Neural crest cell (in vitro differentiated cells): ENCODE results near the gene COL9A2. TPM values are rescaled to one million over a fixed set of nuclear protein-coding genes. Genes with fewer than 3 reads are reported as not detected.

Experiments used
- DNase-seq: peaks from one replicate; pipeline ENCODE4 v3.0.0; 2021; ENCODE audit warnings: low read depth, mixed read lengths, low spot score
- H3K27ac Mint-ChIP-seq: one replicate; pipeline ENCODE4 v1.8.0; 2021; ENCODE audit warnings: mild to moderate bottlenecking, mixed read lengths; ENCODE audit not compliant: unreplicated experiment
- H3K27me3 Mint-ChIP-seq: 2 replicates; pipeline ENCODE4 v1.8.0; 2021; ENCODE audit warnings: low read depth, mild to moderate bottlenecking, mixed read lengths
- H3K36me3 Mint-ChIP-seq: 2 replicates; pipeline ENCODE4 v1.8.0; 2021; ENCODE audit warnings: low read depth, mild to moderate bottlenecking, mixed read lengths
- H3K4me1 Mint-ChIP-seq: 2 replicates; pipeline ENCODE4 v1.8.0; 2021; ENCODE audit warnings: mixed read lengths
- H3K4me3 Mint-ChIP-seq: one replicate; pipeline ENCODE4 v1.8.0; 2021; ENCODE audit warnings: mild to moderate bottlenecking, mixed read lengths
- H3K9me3 Mint-ChIP-seq: 2 replicates; pipeline ENCODE4 v1.8.0; 2021; ENCODE audit warnings: mixed read lengths
- total RNA-seq: library from RNA; stranded (reverse); gene quantifications from 2 replicates; pipeline ENCODE4 v1.2.1, GENCODE V29; 2021
- TF ChIP-seq, protein P1 (sequence below): fragments of 200-600 bp; sonication (generic); conservative IDR thresholded peaks from 2 replicates; pipeline ENCODE4 v1.5.0; 2021; ENCODE audit warnings: antibody characterized with exemption, mild to moderate bottlenecking

COL9A2 gene
- total RNA-seq, 1 donor from 2014 or later, result 9.0 TPM

DNA sequence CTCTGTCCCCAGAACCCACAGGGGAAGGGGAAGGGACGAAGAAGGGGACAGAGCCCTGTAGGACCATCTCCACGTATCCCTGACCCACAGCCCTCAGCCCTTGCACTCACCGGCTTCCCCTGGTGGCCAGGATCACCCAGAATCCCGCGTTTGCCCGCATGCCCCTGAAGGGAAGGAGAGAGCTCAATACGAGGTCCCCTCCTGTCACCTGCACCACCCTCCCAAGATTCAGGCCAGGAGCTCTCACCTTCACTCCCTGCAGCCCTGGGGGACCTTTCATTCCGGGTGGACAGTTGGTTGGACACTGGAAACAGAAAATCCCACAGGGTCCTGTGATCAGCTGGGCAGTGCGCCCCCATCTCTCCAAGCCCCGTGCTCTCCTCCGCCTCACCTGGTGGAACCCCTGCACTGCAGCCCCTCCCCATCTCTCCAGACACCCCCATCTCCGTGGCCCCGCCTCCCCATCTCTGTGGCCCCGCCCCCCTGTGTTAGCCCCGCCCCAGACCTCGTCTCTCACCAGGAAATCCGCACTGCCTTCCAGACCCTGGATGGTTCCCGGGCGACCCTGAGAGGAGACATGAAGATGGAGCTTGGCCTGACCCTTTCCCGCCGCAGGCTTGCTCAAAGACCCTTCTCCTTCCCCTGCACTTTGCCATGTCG, 6.0 kb downstream of the COL9A2 start:
- Mint-ChIP-seq H3K27me3 (peaks cover 17% of the 10 kb centered on the region), H3K4me3 (no peak overlapping the region), H3K36me3 (no peaks in the 10 kb centered on the region), H3K9me3 (no peaks in the 10 kb centered on the region), H3K4me1 (peaks cover 24% of the 10 kb centered on the region), H3K27ac (no peak overlapping the region)
- DNase-seq, result no peak
- TF ChIP-seq, protein P1, sequence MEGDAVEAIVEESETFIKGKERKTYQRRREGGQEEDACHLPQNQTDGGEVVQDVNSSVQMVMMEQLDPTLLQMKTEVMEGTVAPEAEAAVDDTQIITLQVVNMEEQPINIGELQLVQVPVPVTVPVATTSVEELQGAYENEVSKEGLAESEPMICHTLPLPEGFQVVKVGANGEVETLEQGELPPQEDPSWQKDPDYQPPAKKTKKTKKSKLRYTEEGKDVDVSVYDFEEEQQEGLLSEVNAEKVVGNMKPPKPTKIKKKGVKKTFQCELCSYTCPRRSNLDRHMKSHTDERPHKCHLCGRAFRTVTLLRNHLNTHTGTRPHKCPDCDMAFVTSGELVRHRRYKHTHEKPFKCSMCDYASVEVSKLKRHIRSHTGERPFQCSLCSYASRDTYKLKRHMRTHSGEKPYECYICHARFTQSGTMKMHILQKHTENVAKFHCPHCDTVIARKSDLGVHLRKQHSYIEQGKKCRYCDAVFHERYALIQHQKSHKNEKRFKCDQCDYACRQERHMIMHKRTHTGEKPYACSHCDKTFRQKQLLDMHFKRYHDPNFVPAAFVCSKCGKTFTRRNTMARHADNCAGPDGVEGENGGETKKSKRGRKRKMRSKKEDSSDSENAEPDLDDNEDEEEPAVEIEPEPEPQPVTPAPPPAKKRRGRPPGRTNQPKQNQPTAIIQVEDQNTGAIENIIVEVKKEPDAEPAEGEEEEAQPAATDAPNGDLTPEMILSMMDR, result no peak

DNA sequence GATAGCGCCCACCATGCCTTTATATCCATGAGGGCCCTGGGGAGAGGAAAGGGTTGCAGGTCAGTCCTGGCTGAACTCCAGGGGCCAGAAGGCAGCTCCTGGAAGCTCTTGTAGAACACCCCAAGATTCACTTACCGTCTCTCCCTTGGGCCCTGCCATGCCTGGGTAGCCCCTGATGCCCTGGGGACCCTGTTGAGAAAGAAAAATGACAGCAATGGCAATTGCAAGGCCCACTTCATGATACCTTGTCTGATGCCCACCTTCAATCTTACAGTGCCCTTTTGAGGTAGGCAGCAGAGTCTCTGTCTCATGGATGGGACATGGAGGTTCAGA, 7.0 kb downstream of the COL9A2 start:
- peaks cover 16% of the 10 kb centered on the region for H3K4me1 Mint-ChIP-seq
- TF ChIP-seq, protein P1, result no peak
- no peak for DNase-seq
- H3K9me3 Mint-ChIP-seq, result no peaks in the 10 kb centered on the region
- no peaks in the 10 kb centered on the region for H3K36me3 Mint-ChIP-seq
- no peak overlapping the region for H3K4me3 Mint-ChIP-seq
- no peak overlapping the region for H3K27ac Mint-ChIP-seq
- peaks cover 7% of the 10 kb centered on the region for H3K27me3 Mint-ChIP-seq

DNA sequence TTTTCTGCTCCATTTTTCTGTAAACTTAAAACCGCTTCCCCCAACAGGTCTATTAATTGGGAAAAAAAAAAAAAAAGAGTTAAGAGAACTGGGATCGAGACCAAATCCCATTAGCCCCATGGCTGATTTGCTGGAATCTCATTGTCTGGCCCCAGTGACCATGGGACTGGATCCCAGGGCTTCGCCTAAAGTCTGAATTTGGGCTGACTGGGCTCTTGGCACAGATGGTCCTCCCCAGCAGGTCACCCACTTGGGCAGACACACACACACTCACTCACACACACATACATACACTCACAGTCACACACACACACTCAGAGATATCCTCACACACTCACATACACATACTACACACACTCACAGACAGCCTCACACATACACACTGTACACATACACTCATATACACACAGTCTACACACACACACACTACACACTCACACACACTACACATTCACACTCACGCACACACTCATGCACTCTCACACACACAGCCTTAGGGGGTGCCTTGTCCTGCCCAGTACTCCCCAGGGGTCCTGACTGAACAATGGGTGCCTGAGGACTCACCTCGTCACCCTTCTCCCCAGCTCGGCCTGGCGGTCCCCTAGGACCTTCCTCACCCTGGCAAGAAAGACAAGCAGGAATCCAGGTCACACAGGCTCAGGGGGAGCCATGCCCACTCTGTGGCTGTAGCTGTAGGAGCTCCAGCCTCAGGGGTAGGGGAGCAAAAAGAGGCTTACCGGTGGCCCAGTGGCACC, 7.5 kb downstream of the COL9A2 start:
- no peak overlapping the region for H3K4me3 Mint-ChIP-seq
- H3K27me3 Mint-ChIP-seq, result peaks cover 1% of the 10 kb centered on the region
- peaks cover 11% of the 10 kb centered on the region for H3K4me1 Mint-ChIP-seq
- no peak for DNase-seq
- no peaks in the 10 kb centered on the region for H3K9me3 Mint-ChIP-seq
- H3K36me3 Mint-ChIP-seq, result no peaks in the 10 kb centered on the region
- TF ChIP-seq, protein P1, result no peak
- H3K27ac Mint-ChIP-seq, result no peak overlapping the region

DNA sequence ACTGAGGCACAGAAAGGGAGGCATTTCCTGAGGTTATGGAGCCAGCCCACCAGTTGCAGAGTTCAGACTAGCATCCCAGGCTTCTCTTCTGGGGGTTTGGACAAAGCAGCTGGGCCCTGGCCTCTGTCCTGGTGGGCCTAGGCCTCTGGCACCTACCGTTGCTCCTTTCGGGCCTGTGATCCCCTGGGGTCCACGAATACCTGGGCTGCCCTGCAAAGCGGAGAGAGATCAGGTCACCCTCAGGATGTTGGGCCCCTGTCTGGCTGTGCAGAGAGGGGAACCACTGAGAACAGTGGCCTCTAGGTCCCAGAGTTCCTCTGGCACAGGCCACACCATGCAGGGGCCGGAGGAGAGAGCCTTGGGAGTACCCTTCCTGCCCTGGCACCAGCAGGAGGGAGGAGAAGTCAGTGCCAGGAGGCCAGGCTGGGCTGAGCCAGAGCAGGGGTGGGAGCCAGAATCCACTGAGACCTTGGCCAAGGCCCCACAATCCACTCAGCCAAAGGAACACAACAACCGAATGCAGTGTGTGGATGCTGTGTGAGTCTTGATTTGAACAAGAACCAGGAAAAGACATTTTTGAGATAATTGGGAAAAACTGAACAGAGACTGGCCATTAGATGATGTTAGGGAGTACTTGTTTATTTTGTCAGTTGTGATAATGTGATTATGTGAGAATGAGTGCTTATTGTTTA, 8.9 kb downstream of the COL9A2 start:
- no peak overlapping the region for H3K4me3 Mint-ChIP-seq
- no peak for DNase-seq
- H3K4me1 Mint-ChIP-seq, result no peaks in the 10 kb centered on the region
- no peaks in the 10 kb centered on the region for H3K27me3 Mint-ChIP-seq
- no peaks in the 10 kb centered on the region for H3K36me3 Mint-ChIP-seq
- H3K27ac Mint-ChIP-seq, result no peak overlapping the region
- TF ChIP-seq, protein P1, result no peak
- no peaks in the 10 kb centered on the region for H3K9me3 Mint-ChIP-seq

DNA sequence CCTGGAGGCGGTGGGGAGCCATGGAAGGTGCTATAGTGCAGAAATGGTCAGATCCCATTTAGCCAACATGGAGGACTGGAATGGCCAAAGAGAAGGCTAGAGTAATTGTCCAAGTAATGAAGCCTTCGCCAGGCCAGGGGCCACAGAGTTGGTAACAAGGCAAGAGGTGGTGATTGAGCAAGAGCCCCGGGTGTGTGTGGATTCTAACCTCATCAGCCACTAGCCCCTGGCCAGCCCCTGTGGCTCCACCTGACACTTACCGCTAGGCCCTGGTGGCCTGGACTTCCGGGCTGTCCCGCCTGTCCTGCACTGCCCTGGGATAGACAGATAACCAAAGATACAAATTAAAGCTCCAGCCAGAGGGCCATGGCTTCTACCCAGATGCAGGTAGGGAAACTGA, 9.9 kb downstream of the COL9A2 start:
- no peaks in the 10 kb centered on the region for H3K4me1 Mint-ChIP-seq
- no peak overlapping the region for H3K27ac Mint-ChIP-seq
- H3K27me3 Mint-ChIP-seq, result no peaks in the 10 kb centered on the region
- TF ChIP-seq, protein P1, result no peak
- no peaks in the 10 kb centered on the region for H3K9me3 Mint-ChIP-seq
- no peaks in the 10 kb centered on the region for H3K36me3 Mint-ChIP-seq
- DNase-seq, result no peak
- H3K4me3 Mint-ChIP-seq, result no peak overlapping the region
